AG04450 (cell line): ENCODE measurements around the gene FOXN1. TPM values are rescaled to one million over a fixed set of nuclear protein-coding genes. Genes with fewer than 3 reads are reported as not detected.

Source experiments
- CTCF ChIA-PET: fragments of 300-600, 350-600 bp; formaldehyde crosslinking; extraction: SDS; loops from one replicate; lab custom pipeline; 2022; ENCODE audit warnings: antibody characterized with exemption, inconsistent platforms; lab: Charles Lee
- POLR2A ChIA-PET: fragments of 350-600 bp; formaldehyde crosslinking; extraction: SDS; loops from one replicate; lab custom pipeline; 2021; ENCODE audit warnings: antibody characterized with exemption, inconsistent platforms; lab: Yijun Ruan, JAX
- DNase-seq: peaks from one replicate; pipeline ENCODE4 v3.0.0-alpha.2; 2011; ENCODE audit warnings: low read depth, low spot score
- H3K27ac ChIP-seq: one replicate; pipeline ENCODE4 v1.5.1; 2012; ENCODE audit warnings: low read depth, low read length, control low read depth
- H3K27me3 ChIP-seq: one replicate; pipeline ENCODE4 v1.6.0; 2012; ENCODE audit warnings: low read length; ENCODE audit not compliant: control insufficient read depth, insufficient read depth
- H3K4me3 ChIP-seq: 2 replicates; pipeline ENCODE4 v1.5.1; 2011; ENCODE audit warnings: mild to moderate bottlenecking, low read depth, low read length, control low read depth
- H3K9me3 ChIP-seq: 2 replicates; pipeline ENCODE4 v1.5.1; 2012; ENCODE audit warnings: low read length; ENCODE audit not compliant: control insufficient read depth, insufficient read depth
- CTCF ChIP-seq: IDR thresholded peaks from 2 replicates; pipeline ENCODE4 v1.5.1; 2011; ENCODE audit warnings: low read depth, low read length, control low read depth, inconsistent platforms
- polyA plus RNA-seq: library from polyadenylated mRNA; depleted of rRNA; stranded (reverse); fragments of >200 nt; gene quantifications from 2 replicates; pipeline ENCODE4 v1.2.3, GENCODE V29; 2011

FOXN1 gene
- polyA plus RNA-seq, 1 experiment, result not detected

- POLR2A ChIA-PET, result interaction anchor here (0.9 to 1.9 kb wide), 3 partner anchors 11 to 21 kb away, joined by 3 to 10 read pairs (median 3); partner anchors contain the start of gene UNC119
- CTCF ChIA-PET, result interaction anchor here (1.0 kb wide), 1 partner anchor 25 kb away, joined by 3 read pairs; no protein-coding TSS in a partner anchor
- Histone ChIP-seq H3K9me3 (no peaks in the 10 kb centered on the region; the same call in 1 of the 2 replicates), H3K4me3 (no peak overlapping the region; the same call in 1 of the 2 replicates), H3K27me3 (no peaks in the 10 kb centered on the region), H3K27ac (no peak overlapping the region)
- no peak for TF ChIP-seq CTCF
- DNase-seq, result no peak
Observed at GRCh38 chr17:28572259-28573039, 66.3 kb downstream of the FOXN1 start.

- DNase-seq, result no peak
- ChIA-PET POLR2A (no interaction called here), CTCF (no interaction called here)
- H3K9me3 ChIP-seq, result no peaks in the 10 kb centered on the region; the same call in 1 of the 2 replicates
- TF ChIP-seq CTCF, result no peak
- no peaks in the 10 kb centered on the region for H3K27me3 ChIP-seq
- no peak overlapping the region for H3K27ac ChIP-seq
- H3K4me3 ChIP-seq, result no peak overlapping the region
Observed at GRCh38 chr17:28573040-28573380, 66.9 kb downstream of the FOXN1 start.

GRCh38 chr17:28573521-28573920 is 67.4 kb downstream of the FOXN1 start:
- H3K4me3 ChIP-seq, result no peak overlapping the region
- no peaks in the 10 kb centered on the region; the same call in 1 of the 2 replicates for H3K9me3 ChIP-seq
- H3K27ac ChIP-seq, result no peak overlapping the region
- no peak for TF ChIP-seq CTCF
- no peaks in the 10 kb centered on the region for H3K27me3 ChIP-seq
- ChIA-PET CTCF (no interaction called here), POLR2A (no interaction called here)
- DNase-seq, result no peak

- no peak overlapping the region for H3K27ac ChIP-seq
- DNase-seq, result no peak
- H3K27me3 ChIP-seq, result no peaks in the 10 kb centered on the region
- CTCF ChIA-PET, result no interaction called here
- H3K4me3 ChIP-seq, result no peak overlapping the region
- no peak for TF ChIP-seq CTCF
- H3K9me3 ChIP-seq, result no peaks in the 10 kb centered on the region; the same call in 1 of the 2 replicates
- POLR2A ChIA-PET, result no interaction called here
Observed at GRCh38 chr17:28573966-28574480, 67.9 kb downstream of the FOXN1 start.

GRCh38 chr17:28574526-28574925 is 68.4 kb downstream of the FOXN1 start:
- CTCF ChIA-PET, result no interaction called here
- no peaks in the 10 kb centered on the region; the same call in 1 of the 2 replicates for H3K9me3 ChIP-seq
- DNase-seq, result no peak
- TF ChIP-seq CTCF, result no peak
- no peak overlapping the region for H3K4me3 ChIP-seq
- no peaks in the 10 kb centered on the region for H3K27me3 ChIP-seq
- POLR2A ChIA-PET, result no interaction called here
- no peak overlapping the region for H3K27ac ChIP-seq
